Measurements from ENCODE around the gene ACVRL1. TPM values are rescaled to one million over a fixed set of nuclear protein-coding genes. Genes with fewer than 3 reads are reported as not detected.

Gene ACVRL1
- total and polyA plus RNA-seq, 9 of the 15 experiments (the other 6 are each of a cell fraction or from before 2014, with no cell fraction given) = 0.07 to 1.4 (median 0.30) TPM

GRCh38 chr12:51905471-51906429, 1.6 kb upstream of the ACVRL1 start (continued):
- TF ChIP-seq, protein P1, sequence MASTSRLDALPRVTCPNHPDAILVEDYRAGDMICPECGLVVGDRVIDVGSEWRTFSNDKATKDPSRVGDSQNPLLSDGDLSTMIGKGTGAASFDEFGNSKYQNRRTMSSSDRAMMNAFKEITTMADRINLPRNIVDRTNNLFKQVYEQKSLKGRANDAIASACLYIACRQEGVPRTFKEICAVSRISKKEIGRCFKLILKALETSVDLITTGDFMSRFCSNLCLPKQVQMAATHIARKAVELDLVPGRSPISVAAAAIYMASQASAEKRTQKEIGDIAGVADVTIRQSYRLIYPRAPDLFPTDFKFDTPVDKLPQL (IDR thresholded peaks at IDR 0.05; ENCODE audit: extremely low read depth, insufficient read length) = no peak
- TF ChIP-seq ZBTB1 (CRISPR knock-in tag; IDR thresholded peaks at IDR 0.05; ENCODE audit: borderline replicate concordance, low read depth) = no peak
- peak; percentile 62 for TF ChIP-seq ZNF592 (IDR thresholded peaks at IDR 0.05)
- TF ChIP-seq MLLT1 (IDR thresholded peaks at IDR 0.05) = peak in 1 of 2 experiments; percentile 78; a peak in 2 of 4 replicates
- peak; percentile 78 for TF ChIP-seq HDAC3 (IDR thresholded peaks at IDR 0.05; ENCODE audit: borderline replicate concordance, partially characterized antibody)
- peak; percentile 75 for TF ChIP-seq TEAD4 (IDR thresholded peaks at IDR 0.05; ENCODE audit: low read length)
- TF ChIP-seq TEAD4 (CRISPR knock-in tag; IDR thresholded peaks at IDR 0.05; ENCODE audit: borderline replicate concordance) = no peak
- TF ChIP-seq PKNOX1 (IDR thresholded peaks at IDR 0.05) = peak; percentile 85
- no peak for TF ChIP-seq PTRF (tag; IDR thresholded peaks at IDR 0.05)
- peak; percentile 54; the same call in 1 of the 2 replicates for TF ChIP-seq MAFK (IDR thresholded peaks at IDR 0.05; ENCODE audit: low read length)
- no peak for TF ChIP-seq ZBED1 (IDR thresholded peaks at IDR 0.05)
- TF ChIP-seq SLC30A9 (CRISPR knock-in tag; IDR thresholded peaks at IDR 0.05) = no peak
- peak; percentile 91 for TF ChIP-seq MEIS2 (IDR thresholded peaks at IDR 0.05; ENCODE audit: partially characterized antibody)
- TF ChIP-seq MYC (IDR thresholded peaks at IDR 0.05; ENCODE audit: low read depth, low read length) = peak; percentile 54; the same call in 1 of the 2 replicates
- TF ChIP-seq MYC (CRISPR knock-in tag; IDR thresholded peaks at IDR 0.05; ENCODE audit: borderline replicate concordance, low read depth) = no peak
- TF ChIP-seq, protein P2, sequence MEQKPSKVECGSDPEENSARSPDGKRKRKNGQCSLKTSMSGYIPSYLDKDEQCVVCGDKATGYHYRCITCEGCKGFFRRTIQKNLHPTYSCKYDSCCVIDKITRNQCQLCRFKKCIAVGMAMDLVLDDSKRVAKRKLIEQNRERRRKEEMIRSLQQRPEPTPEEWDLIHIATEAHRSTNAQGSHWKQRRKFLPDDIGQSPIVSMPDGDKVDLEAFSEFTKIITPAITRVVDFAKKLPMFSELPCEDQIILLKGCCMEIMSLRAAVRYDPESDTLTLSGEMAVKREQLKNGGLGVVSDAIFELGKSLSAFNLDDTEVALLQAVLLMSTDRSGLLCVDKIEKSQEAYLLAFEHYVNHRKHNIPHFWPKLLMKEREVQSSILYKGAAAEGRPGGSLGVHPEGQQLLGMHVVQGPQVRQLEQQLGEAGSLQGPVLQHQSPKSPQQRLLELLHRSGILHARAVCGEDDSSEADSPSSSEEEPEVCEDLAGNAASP (IDR thresholded peaks at IDR 0.05) = no peak
- peak; percentile 69 for TF ChIP-seq TCF3 (CRISPR knock-in tag; IDR thresholded peaks at IDR 0.05)
